Activated naive CD4-positive, alpha-beta T cell treated with anti-CD3 and anti-CD28 coated beads, Interleukin-2, amount 50 U/mL, for 72 hours (primary cell): ENCODE results near the gene NCCRP1. TPM values are rescaled to one million over a fixed set of nuclear protein-coding genes. Genes with fewer than 3 reads are reported as not detected.

Experiments
- ATAC-seq, 2 donors: fragments of 150-1000 bp; cut with Tn5 transposase; 2 replicates each; pipeline ENCODE4 v1.10.0; 2021; ENCODE audit warnings: mild to moderate bottlenecking in 2 of 2, moderate library complexity in 2 of 2
- DNase-seq, 2 donors: peaks; one replicate each; pipeline ENCODE4 v3.0.0; 2021 to 2022; ENCODE audit warnings: low spot score in 2 of 2
- H3K27ac Mint-ChIP-seq, 2 donors: one replicate each; pipeline ENCODE4 v1.8.0; 2022; ENCODE audit warnings: mild to moderate bottlenecking in 2 of 2, mixed read lengths in 2 of 2
- H3K36me3 Mint-ChIP-seq, 2 donors: one replicate each; pipeline ENCODE4 v1.8.0; 2022; ENCODE audit warnings: mixed read lengths in 2 of 2
- H3K9me3 Mint-ChIP-seq, 2 donors: one replicate each; pipeline ENCODE4 v1.8.0; 2022; ENCODE audit warnings: mixed read lengths in 2 of 2
- total RNA-seq, 2 donors: library from RNA; stranded (reverse); gene quantifications; one replicate each; pipeline ENCODE4 v1.2.3, GENCODE V29; 2022

The NCCRP1 gene
- not detected for total RNA-seq

- no peak for ATAC-seq
- H3K27ac Mint-ChIP-seq, result no peak within 1 kb of the TSS
Measured at GRCh38 chr19:39196860-39197562, at the start of gene NCCRP1. NCCRP1 (plus strand) TSS chr19:39196964; CDS start chr19:39196983, 19 bp downstream.

GRCh38 chr19:39147480-39147879 lies 49.3 kb upstream of the NCCRP1 start:
- H3K9me3 Mint-ChIP-seq, result no peaks in the 10 kb centered on the region
- DNase-seq (no peak), ATAC-seq (no peak)
- H3K36me3 Mint-ChIP-seq, result no peaks in the 10 kb centered on the region
- H3K27ac Mint-ChIP-seq, result no peak overlapping the region

More at GRCh38 chr19:39196860-39197562, at the start of gene NCCRP1:
- DNase-seq, result no peak
- no peaks in the 10 kb centered on the region for H3K9me3 Mint-ChIP-seq
- H3K36me3 Mint-ChIP-seq, result peaks cover 0 to 8% of the 10 kb centered on the region in 2 donors

GRCh38 chr19:39148939-39149529 lies 47.7 kb upstream of the NCCRP1 start:
- ATAC-seq, result no peak
- no peak for DNase-seq
- Mint-ChIP-seq H3K9me3 (no peaks in the 10 kb centered on the region), H3K36me3 (no peaks in the 10 kb centered on the region), H3K27ac (no peak overlapping the region)

DNA sequence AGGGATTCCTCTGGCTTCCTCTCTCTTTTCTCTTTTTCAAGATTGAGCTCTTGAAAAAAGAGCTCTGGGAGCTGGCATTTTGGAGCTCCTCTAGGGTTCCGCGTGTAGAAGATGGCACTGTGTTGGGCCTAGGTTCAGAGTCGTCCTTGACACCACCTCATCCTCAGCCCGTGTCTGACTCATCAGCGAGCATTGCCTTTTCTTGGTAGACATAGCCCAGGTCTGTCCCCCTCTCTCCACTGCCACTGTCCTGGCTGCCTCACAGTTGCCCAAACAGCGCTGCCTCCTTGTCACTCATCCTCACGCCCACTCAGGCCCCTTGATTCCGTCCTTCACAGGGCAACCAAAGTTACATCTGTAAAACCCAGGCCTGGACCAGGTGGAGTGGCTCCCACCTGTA lies 46.5 kb upstream of the NCCRP1 start:
- Mint-ChIP-seq H3K27ac (peak overlapping the region in 1 of 2 donors; percentile 9), H3K9me3 (no peaks in the 10 kb centered on the region), H3K36me3 (no peaks in the 10 kb centered on the region)
- DNase-seq (no peak), ATAC-seq (no peak)

- Mint-ChIP-seq H3K9me3 (no peaks in the 10 kb centered on the region), H3K27ac (peak overlapping the region in 1 of 2 donors; percentile 7), H3K36me3 (no peaks in the 10 kb centered on the region)
- no peak for ATAC-seq
- DNase-seq, result no peak
Measured at GRCh38 chr19:39150807-39151600, 45.8 kb upstream of the NCCRP1 start.

DNA sequence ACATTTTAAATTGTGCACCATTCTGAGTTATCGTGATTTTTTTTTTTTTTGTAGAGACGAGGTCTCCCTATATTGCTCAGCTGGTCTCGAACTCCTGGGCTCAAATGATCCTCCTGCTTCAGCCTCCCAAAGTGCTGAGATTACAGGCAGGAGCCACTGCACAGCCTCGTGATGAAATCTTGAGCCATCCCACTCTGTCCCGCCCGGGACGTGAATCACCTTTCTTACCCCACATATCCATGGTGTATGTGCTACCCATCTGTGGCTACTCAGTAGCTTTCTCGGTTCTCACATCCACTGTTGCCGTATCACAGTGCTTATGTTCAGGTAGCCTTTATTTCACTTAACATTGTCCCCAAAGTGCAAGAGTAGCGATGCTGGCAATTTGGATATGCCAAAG lies 44.7 kb upstream of the NCCRP1 start:
- no peak for DNase-seq
- ATAC-seq, result no peak
- Mint-ChIP-seq H3K36me3 (no peaks in the 10 kb centered on the region), H3K27ac (no peak overlapping the region), H3K9me3 (no peaks in the 10 kb centered on the region)

- peak overlapping the region in 1 of 2 donors; percentile 91 for H3K27ac Mint-ChIP-seq
- no peaks in the 10 kb centered on the region for H3K9me3 Mint-ChIP-seq
- no peaks in the 10 kb centered on the region for H3K36me3 Mint-ChIP-seq
- no peak for ATAC-seq
- no peak for DNase-seq
Measured at GRCh38 chr19:39154100-39154628, 42.6 kb upstream of the NCCRP1 start.

DNA sequence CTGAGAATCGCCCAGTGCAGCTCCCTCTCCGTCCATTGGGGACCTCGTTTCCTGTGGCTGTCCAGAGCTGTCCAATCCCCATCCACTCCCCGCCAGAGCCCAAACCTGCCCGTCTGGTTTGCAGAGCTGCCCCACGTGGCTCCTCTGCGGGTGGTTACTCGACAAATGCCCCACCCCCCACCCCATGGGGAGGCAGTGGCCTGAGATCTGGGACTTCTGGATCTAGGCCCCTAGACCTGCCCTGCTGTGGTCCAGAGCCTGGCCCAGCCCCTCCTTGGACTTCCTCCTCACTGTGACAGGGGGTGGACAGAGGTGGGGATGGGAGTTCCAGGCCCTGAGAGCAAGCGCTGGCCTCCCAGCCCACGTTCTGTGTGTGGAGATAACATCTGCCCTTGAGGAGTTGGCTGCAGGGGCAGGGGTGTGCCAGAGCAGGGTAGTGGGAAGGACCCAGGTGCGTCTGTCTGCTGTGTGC lies 42.1 kb upstream of the NCCRP1 start:
- no peaks in the 10 kb centered on the region for H3K36me3 Mint-ChIP-seq
- DNase-seq (no peak), ATAC-seq (no peak)
- no peaks in the 10 kb centered on the region for H3K9me3 Mint-ChIP-seq
- no peak overlapping the region for H3K27ac Mint-ChIP-seq

GRCh38 chr19:39155114-39155700 lies 41.6 kb upstream of the NCCRP1 start:
- no peaks in the 10 kb centered on the region for H3K36me3 Mint-ChIP-seq
- ATAC-seq, result no peak
- H3K9me3 Mint-ChIP-seq, result no peaks in the 10 kb centered on the region
- H3K27ac Mint-ChIP-seq, result no peak overlapping the region
- no peak for DNase-seq

GRCh38 chr19:39155741-39156140 lies 41.0 kb upstream of the NCCRP1 start:
- Mint-ChIP-seq H3K36me3 (no peaks in the 10 kb centered on the region), H3K9me3 (no peaks in the 10 kb centered on the region), H3K27ac (no peak overlapping the region)
- no peak for ATAC-seq
- DNase-seq, result no peak

GRCh38 chr19:39156326-39157230 lies 40.2 kb upstream of the NCCRP1 start:
- Mint-ChIP-seq H3K27ac (no peak overlapping the region), H3K9me3 (no peaks in the 10 kb centered on the region), H3K36me3 (no peaks in the 10 kb centered on the region)
- ATAC-seq (peak in 1 of 2 donors; percentile 20), DNase-seq (no peak)

GRCh38 chr19:39157275-39157996 lies 39.3 kb upstream of the NCCRP1 start:
- ATAC-seq (no peak), DNase-seq (no peak)
- Mint-ChIP-seq H3K9me3 (no peaks in the 10 kb centered on the region), H3K27ac (peak overlapping the region in 1 of 2 donors; percentile 73), H3K36me3 (no peaks in the 10 kb centered on the region)

GRCh38 chr19:39157997-39158389 lies 38.8 kb upstream of the NCCRP1 start:
- no peak for ATAC-seq
- no peaks in the 10 kb centered on the region for H3K9me3 Mint-ChIP-seq

GRCh38 chr19:39158646-39159260 lies 38.0 kb upstream of the NCCRP1 start:
- Mint-ChIP-seq H3K36me3 (no peaks in the 10 kb centered on the region), H3K9me3 (no peaks in the 10 kb centered on the region), H3K27ac (no peak overlapping the region)
- DNase-seq (no peak), ATAC-seq (no peak)

More at GRCh38 chr19:39157997-39158389, 38.8 kb upstream of the NCCRP1 start:
- Mint-ChIP-seq H3K27ac (no peak overlapping the region), H3K36me3 (no peaks in the 10 kb centered on the region)
- no peak for DNase-seq

- ATAC-seq, result no peak
- no peak for DNase-seq
- H3K9me3 Mint-ChIP-seq, result no peaks in the 10 kb centered on the region
- no peaks in the 10 kb centered on the region for H3K36me3 Mint-ChIP-seq
- H3K27ac Mint-ChIP-seq, result peak overlapping the region; percentile 32 to 80
Measured at GRCh38 chr19:39160523-39160861, 36.3 kb upstream of the NCCRP1 start.
